ENCODE measurements around the gene TMC1. TPM values are rescaled to one million over a fixed set of nuclear protein-coding genes. Genes with fewer than 3 reads are reported as not detected.

The TMC1 gene
- polyA plus RNA-seq, 3 donors, result 0.16 to 0.55 (median 0.40) TPM

- no peak overlapping the region for H3K9ac ChIP-seq (ENCODE audit: insufficient read depth, low read length, poor library complexity, severe bottlenecking)
- H3K27ac Mint-ChIP-seq, result no peak overlapping the region
- H3K36me3 Mint-ChIP-seq, result no peaks in the 10 kb centered on the region
- H3K4me1 Mint-ChIP-seq, result peaks cover 2% of the 10 kb centered on the region
- H3K27me3 Mint-ChIP-seq (ENCODE audit: low read depth in 3 of 3), result peaks cover 4 to 8% (median 4%) of the 10 kb centered on the region in 3 donors
- no peaks in the 10 kb centered on the region for H3K79me2 ChIP-seq (ENCODE audit: insufficient read depth, low read length)
- no peaks in the 10 kb centered on the region for H4K20me1 ChIP-seq (ENCODE audit: insufficient read depth, low read length)
- peaks cover 0 to 3% (median 0%) of the 10 kb centered on the region in 7 donors for H3K9me3 Mint-ChIP-seq
- no peak overlapping the region for H3K4me2 ChIP-seq (replicated peaks; ENCODE audit: extremely low read depth, low read length, poor library complexity, severe bottlenecking)
- no peaks in the 10 kb centered on the region for H3K36me3 ChIP-seq (replicated peaks in 1 of 2; ENCODE audit: control insufficient read depth in 1 of 2, insufficient read depth in 2 of 2, low read length in 2 of 2)
- TF ChIP-seq CTCF (IDR thresholded peaks at IDR 0.05), result no peak
- no peak overlapping the region for H3K4me3 Mint-ChIP-seq
- peaks cover 0 to 3% of the 10 kb centered on the region in 2 donors for H3K9me3 ChIP-seq (replicated peaks in 1 of 2; ENCODE audit: control insufficient read depth in 1 of 2, insufficient read depth in 1 of 2, low read length in 2 of 2)
- H3K4me1 ChIP-seq (ENCODE audit: control insufficient read depth in 1 of 2, insufficient read depth in 2 of 2, low read length in 2 of 2), result no peaks in the 10 kb centered on the region
- no peak overlapping the region for H3K27ac ChIP-seq (ENCODE audit: low read depth in 1 of 2, low read length in 2 of 2)
- intact Hi-C loops (cut with micrococcal nuclease), result no loop called here
- no peak overlapping the region for H2AFZ ChIP-seq (ENCODE audit: insufficient read depth, low read depth, low read length, poor library complexity, severe bottlenecking)
- H3K27me3 ChIP-seq (ENCODE audit: control insufficient read depth in 2 of 2, insufficient read depth in 2 of 2, low read length in 2 of 2), result peaks cover 3 to 5% of the 10 kb centered on the region in 2 donors
- DNase-seq, result no peak
- H3K4me3 ChIP-seq (replicated peaks in 1 of 3; ENCODE audit: low read depth in 2 of 3, low read length in 3 of 3), result no peak overlapping the region
- no CpG with 5 or more reads among the region's 2 CpGs for WGBS (ENCODE audit: insufficient coverage)
Measured at GRCh38 chr9:72726947-72727346, 205.5 kb downstream of the TMC1 start.

GRCh38 chr9:72728031-72728770 lies 206.8 kb downstream of the TMC1 start:
- H3K27ac Mint-ChIP-seq, result no peak overlapping the region
- intact Hi-C loops (cut with micrococcal nuclease), result no loop called here
- H3K4me2 ChIP-seq (replicated peaks; ENCODE audit: extremely low read depth, low read length, poor library complexity, severe bottlenecking), result no peak overlapping the region
- peaks cover 0 to under 1% of the 10 kb centered on the region in 2 donors for H3K4me1 ChIP-seq (ENCODE audit: control insufficient read depth in 1 of 2, insufficient read depth in 2 of 2, low read length in 2 of 2)
- no peak for DNase-seq
- peaks cover 0 to 3% (median 0%) of the 10 kb centered on the region in 7 donors for H3K9me3 Mint-ChIP-seq
- H3K4me3 Mint-ChIP-seq, result no peak overlapping the region
- H3K9ac ChIP-seq (ENCODE audit: insufficient read depth, low read length, poor library complexity, severe bottlenecking), result no peak overlapping the region
- H4K20me1 ChIP-seq (ENCODE audit: insufficient read depth, low read length), result no peaks in the 10 kb centered on the region
- no peaks in the 10 kb centered on the region for H3K4me1 Mint-ChIP-seq
- no peaks in the 10 kb centered on the region for H3K36me3 Mint-ChIP-seq
- H3K27me3 ChIP-seq (ENCODE audit: control insufficient read depth in 2 of 2, insufficient read depth in 2 of 2, low read length in 2 of 2), result peaks cover 3 to 5% of the 10 kb centered on the region in 2 donors
- no peaks in the 10 kb centered on the region for H3K36me3 ChIP-seq (replicated peaks in 1 of 2; ENCODE audit: control insufficient read depth in 1 of 2, insufficient read depth in 2 of 2, low read length in 2 of 2)
- no peak overlapping the region for H3K4me3 ChIP-seq (replicated peaks in 1 of 3; ENCODE audit: low read depth in 2 of 3, low read length in 3 of 3)
- H3K27me3 Mint-ChIP-seq (ENCODE audit: low read depth in 3 of 3), result peaks cover 4 to 8% (median 4%) of the 10 kb centered on the region in 3 donors
- TF ChIP-seq CTCF (IDR thresholded peaks at IDR 0.05), result no peak
- H3K27ac ChIP-seq (ENCODE audit: low read depth in 1 of 2, low read length in 2 of 2), result no peak overlapping the region
- H3K79me2 ChIP-seq (ENCODE audit: insufficient read depth, low read length), result no peaks in the 10 kb centered on the region
- H2AFZ ChIP-seq (ENCODE audit: insufficient read depth, low read depth, low read length, poor library complexity, severe bottlenecking), result no peak overlapping the region
- peaks cover 0 to 3% of the 10 kb centered on the region in 2 donors for H3K9me3 ChIP-seq (replicated peaks in 1 of 2; ENCODE audit: control insufficient read depth in 1 of 2, insufficient read depth in 1 of 2, low read length in 2 of 2)
